ENCODE data around the gene SLC15A1.
"Not testable (repeated sequence)": the region's sequence is repeated elsewhere in the genome, so short reads cannot be mapped to it uniquely, and the experiment has no call there.

The SLC15A1 gene

DNA sequence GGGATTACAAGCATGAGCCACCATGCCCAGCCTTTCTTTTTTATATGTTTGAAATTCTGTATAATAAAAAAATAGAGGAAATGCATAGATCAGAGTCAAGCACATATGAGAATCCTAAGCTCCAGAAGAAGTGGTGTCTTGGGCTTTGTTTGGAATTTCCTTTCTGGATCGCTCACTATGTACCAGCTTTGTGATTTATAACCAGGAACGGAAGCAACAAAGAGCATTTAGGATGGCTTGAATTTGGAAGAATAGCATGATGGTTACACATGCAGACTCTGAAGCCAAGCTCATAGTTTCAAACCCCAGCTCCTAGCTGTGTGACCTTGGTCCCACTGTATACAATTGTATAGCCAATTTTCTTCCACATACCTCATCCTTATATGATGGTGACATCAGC is 28.0 kb upstream of the SLC15A1 start:
- DNase-seq = no peak

- no peak for DNase-seq
Observed at GRCh38 chr13:98779695-98780094, 27.2 kb upstream of the SLC15A1 start.

DNA sequence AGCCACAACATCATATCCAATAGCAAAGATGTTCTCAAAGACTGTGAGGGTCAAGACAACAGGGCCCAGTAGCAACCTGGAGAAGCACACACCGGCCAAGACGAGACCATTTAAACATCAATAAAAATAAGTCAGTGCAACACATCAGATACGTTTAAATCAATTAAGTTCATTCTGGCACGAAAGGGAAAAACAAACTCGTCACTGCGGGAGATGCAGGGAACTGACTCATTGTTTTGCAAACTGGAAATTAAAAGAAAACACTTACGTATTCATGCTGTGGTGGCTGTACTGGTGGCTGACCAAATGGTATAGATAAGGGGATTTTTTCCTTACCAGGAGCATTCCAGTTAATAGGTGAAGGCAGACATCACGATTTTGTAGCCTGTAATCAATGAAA is 26.3 kb upstream of the SLC15A1 start:
- DNase-seq = no peak

- no peak for DNase-seq
Observed at GRCh38 chr13:98776644-98777043, 24.2 kb upstream of the SLC15A1 start.

DNA sequence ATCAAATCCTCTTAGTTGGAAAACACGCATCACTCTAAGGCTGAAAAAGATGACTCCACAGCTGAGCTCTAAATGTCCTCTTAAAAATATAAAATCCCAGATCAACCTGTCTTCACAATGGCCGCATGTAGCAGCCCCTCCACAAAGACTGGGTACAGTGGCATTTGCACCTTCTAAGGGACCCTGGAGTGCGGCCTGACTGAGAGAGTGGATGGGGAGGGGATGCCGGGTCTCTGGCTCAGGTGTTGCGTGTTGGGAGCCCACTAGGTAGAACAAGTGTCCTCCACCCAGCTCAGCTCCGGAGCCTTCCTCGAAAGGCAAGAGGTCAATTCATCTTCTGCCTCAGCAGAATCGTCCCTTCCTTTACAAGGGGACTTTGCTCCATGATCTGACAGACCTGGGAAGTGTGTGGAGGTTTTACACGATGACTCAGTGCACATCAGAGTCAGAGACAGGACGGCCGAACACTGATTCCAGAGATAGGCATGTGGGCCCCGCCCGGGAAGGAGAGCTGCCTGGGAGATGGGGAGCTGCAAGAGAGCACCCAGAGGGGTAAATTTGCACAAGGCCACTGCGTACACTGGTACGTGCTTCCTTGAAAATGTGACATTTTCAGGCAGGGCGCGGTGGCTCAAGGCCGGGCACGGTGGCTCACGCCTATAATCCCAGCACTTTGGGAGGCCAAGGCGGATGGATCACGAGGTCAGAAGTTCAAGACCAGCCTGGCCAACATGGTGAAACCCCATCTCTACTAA is 23.5 kb upstream of the SLC15A1 start:
- DNase-seq = no peak

- no peak for DNase-seq
Observed at GRCh38 chr13:98775386-98775785, 22.9 kb upstream of the SLC15A1 start.

- DNase-seq = no peak
Observed at GRCh38 chr13:98774776-98775175, 22.3 kb upstream of the SLC15A1 start.

- no peak for DNase-seq
Observed at GRCh38 chr13:98773921-98774320, 21.4 kb upstream of the SLC15A1 start.

- DNase-seq = no peak
Observed at GRCh38 chr13:98772794-98773452, 20.5 kb upstream of the SLC15A1 start.

- no peak for DNase-seq
Observed at GRCh38 chr13:98771838-98772611, 19.6 kb upstream of the SLC15A1 start.

- DNase-seq = no peak
Observed at GRCh38 chr13:98769736-98770135, 17.3 kb upstream of the SLC15A1 start.

DNA sequence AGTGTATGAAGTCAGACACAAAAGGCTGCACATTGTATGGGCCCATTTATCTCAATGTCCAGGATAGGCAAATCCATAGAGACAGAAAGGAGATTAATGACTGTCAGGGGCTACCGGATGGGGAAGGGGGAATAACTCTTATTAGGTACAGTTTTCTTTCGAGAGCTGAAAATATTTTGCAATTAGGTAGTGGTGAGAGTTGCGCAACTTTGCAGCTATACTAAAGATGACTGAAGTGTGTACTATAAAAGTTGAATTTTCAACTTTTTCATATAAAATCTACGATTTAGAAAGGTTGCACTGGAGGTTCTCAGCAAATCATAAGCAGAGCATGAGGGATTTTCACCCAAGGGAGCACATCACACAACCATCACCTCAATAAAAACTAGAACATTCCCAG is 16.1 kb upstream of the SLC15A1 start:
- no peak for DNase-seq

DNA sequence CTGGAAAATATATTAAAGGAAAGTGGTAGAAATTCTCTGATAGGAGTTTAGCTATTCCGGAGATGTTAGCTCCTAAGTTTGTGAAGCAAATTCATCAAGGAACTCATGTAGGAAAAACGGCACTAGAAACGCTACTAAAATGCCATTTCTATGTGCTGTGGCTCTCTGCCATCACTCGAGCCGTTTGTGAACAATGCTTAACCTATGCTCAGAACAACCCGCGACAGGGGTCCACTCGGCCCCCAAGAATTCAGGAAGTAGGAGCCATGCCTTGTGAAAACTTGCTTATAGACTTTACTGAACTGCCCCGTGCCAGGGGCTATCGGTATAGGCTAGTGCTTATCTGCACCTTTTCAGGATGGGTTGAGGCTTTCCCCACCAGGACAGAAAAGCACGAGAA is 14.2 kb upstream of the SLC15A1 start:
- DNase-seq = no peak

GRCh38 chr13:98765996-98766519 is 13.6 kb upstream of the SLC15A1 start:
- DNase-seq = no peak

- no peak for DNase-seq
Observed at GRCh38 chr13:98761986-98762616, 9.6 kb upstream of the SLC15A1 start.

- DNase-seq = no peak
Observed at GRCh38 chr13:98761126-98761985, 8.9 kb upstream of the SLC15A1 start.

- no peak for DNase-seq
Observed at GRCh38 chr13:98755729-98756128, 3.3 kb upstream of the SLC15A1 start.

- no peak for DNase-seq
Observed at GRCh38 chr13:98755116-98755515, 2.6 kb upstream of the SLC15A1 start.

GRCh38 chr13:98754468-98754867 is 2.0 kb upstream of the SLC15A1 start:
- DNase-seq = not testable (repeated sequence)

GRCh38 chr13:98751861-98752466 is 508 bp downstream of the SLC15A1 start:
- no peak for DNase-seq

GRCh38 chr13:98751367-98751782 is 1.1 kb downstream of the SLC15A1 start:
- DNase-seq = no peak

DNA sequence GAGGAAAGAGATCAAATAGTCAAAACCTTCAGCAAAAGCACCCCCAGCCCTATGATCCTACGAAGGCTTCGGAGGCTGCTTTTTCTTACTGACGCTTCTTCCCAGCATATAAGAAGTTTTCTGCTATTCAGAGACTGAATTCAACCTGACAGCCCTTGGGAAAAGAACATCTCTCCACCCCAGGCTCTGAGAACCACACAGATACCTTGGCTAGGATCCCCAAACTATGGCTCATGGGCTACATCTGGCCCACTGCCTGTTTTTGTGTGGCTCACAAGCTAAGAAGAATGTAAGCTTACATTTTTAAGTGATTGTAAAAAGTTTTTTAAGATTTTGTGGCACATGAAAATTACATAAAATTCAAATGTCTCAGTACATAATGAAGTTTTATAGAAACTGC is 3.0 kb downstream of the SLC15A1 start:
- DNase-seq = no peak

Measured in NCI-H187 (cell line).